Measurements from ENCODE around the gene CCDC186.
A peak's percentile ranks its signal among the peaks of the same experiment; 100 is the strongest.
"Not testable (repeated sequence)": the region's sequence is repeated elsewhere in the genome, so short reads cannot be mapped to it uniquely, and the experiment has no call there.

The CCDC186 gene

GRCh38 chr10:114172776-114173602, 1.0 kb downstream of the CCDC186 start:
- no peak for DNase-seq

GRCh38 chr10:114172216-114172615, 1.8 kb downstream of the CCDC186 start:
- no peak for DNase-seq

- no peak for DNase-seq
Observed at GRCh38 chr10:114168450-114169009, 5.5 kb downstream of the CCDC186 start.

DNA sequence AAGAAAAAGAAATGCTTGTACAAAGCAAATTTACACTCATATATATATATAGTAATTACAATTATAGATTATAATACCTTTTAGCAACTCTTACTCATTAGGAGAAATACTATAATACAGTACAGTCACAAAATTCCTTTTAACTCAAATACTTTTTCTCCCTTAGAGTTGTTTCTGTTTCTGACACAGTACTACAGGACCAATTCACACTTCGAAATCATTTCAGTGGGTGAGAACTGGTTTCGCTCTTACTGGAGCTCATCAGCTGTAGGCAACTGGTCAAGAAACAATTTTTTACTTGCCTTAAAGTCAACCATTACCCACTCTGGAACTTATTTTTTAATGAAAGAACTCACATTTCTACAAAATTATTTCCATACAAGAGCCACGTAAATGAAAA, 6.0 kb downstream of the CCDC186 start:
- no peak for DNase-seq

- DNase-seq: no peak
Observed at GRCh38 chr10:114166494-114166893, 7.5 kb downstream of the CCDC186 start.

DNA sequence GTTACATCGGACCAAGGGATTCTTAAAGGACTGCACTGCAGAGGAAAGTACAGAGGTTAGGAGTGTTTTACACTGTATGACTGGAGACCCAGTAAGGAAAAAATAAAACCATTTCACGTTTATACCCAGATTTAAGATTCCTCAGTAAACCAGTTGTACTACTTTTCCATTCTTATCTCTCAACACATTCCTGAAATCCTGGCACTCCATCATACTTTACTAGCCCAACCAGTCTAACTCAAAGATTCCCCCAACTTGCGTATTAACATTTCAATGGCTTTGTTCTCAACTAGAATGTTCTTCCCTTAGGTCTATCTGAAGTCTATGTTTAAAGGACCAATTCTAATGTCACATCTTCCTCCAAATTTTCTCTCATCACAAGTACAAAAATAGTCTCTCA, 8.0 kb downstream of the CCDC186 start:
- no peak for DNase-seq

DNA sequence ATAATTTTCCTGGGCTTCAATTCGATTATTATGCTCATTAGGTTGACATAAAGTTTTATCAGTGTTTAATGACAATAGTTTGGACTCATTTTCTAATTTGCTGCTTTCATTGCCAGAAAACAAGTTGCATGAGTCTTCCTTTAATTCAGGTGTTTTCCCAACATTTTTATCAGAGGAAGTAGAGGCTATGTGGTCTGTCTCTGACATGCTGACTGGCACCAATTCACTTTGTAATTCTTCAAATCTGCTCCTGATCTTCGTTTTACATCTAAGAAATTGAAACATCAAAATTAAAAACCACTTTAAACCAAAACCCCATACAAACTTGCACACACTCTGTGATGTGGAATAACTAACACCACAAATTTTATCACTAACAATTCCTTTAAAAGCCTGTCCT, 10.9 kb downstream of the CCDC186 start:
- DNase-seq: no peak

- DNase-seq: no peak
Observed at GRCh38 chr10:114157912-114158311, 16.1 kb downstream of the CCDC186 start.

DNA sequence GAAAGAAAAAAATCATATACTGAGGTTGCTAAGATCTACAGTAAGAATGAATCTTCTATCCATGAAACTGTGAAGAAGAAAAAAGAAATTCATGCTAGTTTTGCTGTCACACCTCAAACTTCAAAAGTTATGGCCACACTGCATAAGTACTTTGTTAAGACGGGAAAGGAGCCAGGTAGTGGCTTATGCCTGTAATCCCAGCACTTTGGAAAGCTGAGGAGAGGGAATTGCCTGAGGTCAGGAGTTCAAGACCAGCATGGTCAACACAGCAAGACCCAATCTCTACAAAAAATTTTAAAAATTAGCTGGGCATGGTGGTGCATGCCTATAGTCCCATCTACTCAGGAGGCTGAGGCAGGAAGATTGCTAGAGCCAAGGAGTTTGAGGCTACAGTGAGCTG, 22.1 kb downstream of the CCDC186 start:
- no peak for DNase-seq

- peak; percentile 83 for DNase-seq
Observed at GRCh38 chr10:114151486-114151885, 22.5 kb downstream of the CCDC186 start.

DNA sequence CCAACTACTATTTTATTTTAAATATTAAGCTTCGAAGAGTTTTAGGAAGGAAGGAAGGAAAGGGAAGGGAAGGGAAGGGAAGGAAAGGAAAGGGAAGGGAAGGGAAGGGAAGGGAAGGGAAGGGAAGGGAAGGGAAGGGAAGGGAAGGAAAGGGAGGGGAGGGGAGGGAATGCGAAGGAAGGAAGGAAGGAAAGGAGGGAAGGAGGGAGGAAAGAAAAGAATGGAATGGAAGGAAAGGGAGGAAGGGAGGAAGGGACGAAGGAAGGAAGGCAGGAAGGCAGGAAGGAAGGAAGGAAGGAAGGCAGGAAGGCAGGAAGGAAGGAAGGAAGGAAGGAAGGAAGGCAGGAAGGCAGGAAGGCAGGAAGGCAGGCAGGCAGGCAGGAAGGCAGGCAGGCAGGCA, 24.5 kb downstream of the CCDC186 start:
- not testable (repeated sequence) for DNase-seq

DNA sequence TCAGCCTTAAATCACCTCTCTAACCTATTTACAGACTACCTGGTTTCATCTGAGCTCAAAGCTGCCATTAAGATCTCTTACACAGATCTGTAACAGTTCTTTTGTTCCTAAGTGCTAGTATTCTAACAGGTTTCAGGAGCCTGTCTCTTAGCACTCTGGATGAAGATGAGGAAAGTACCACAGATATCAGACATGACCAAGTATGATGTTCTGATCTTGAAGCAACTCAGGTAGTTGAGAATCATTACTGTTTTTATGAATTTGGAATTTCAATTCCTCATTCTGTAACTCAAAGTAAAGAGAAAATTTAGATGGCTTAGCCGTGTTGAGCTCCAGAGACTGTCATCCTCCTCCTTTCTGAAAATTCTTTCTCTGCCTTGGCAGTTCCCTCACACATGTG, 30.8 kb downstream of the CCDC186 start:
- no peak for DNase-seq

- no peak for DNase-seq
Observed at GRCh38 chr10:114142018-114142417, 32.0 kb downstream of the CCDC186 start.

DNA sequence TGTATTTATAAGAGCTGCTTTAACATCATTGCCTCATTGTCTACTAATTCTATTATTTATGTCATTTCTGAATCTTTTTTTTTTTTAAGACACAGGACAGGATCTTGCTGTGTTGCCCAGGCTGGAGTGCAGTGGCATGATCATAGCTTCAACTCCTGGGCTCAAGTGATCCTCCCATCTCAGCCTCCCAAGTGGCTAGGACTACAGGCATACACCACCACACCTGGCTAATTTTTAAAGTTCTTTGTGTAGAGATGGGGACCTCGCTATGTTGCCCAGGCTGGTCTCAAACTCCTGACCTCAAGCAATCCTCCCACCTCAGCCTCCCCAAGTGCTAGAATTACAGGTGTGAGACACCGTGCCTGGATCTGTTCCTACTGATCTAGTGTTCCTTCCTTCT, 33.2 kb downstream of the CCDC186 start:
- DNase-seq: not testable (repeated sequence)

DNA sequence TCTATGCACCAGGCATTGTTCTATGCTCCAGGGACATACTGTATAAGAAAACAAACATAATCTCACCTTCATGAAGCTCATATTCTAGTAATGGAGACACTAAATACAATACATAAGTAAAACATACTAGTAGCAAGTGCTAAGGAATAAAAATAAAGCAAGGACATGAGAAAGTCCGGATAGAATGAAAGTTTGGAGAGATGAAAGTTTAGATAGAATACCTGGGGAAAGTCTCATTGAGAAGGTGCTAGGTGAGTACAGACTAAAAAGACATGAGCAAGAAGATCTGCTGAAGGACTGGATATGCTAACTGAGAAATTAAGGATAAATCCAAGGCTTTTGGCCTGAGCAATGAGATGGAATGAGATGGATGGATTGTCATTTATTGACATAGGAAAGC, 34.0 kb downstream of the CCDC186 start:
- DNase-seq: no peak

DNA sequence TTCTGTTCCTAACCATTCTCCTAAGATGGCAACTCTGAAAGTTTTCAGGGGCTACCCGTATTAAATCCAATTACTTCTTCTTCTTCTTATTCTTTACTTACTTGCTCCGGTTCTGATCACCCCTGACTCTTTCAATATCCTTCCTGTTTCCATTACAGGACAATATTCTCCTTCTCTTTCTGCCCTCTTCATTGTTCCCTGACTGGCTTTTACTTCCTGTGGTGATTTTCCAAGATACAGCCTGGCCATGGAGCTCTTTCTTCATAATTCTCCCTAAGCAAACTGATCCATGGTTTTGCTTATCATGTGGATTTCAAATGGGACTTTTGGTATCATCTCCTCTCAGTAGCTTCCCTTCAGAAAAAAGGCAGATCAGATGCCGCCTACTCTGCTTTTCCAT, 35.4 kb downstream of the CCDC186 start:
- DNase-seq: no peak

- no peak for DNase-seq
Observed at GRCh38 chr10:114135476-114135875, 38.5 kb downstream of the CCDC186 start.

GRCh38 chr10:114131094-114131493, 42.9 kb downstream of the CCDC186 start:
- DNase-seq: no peak

- DNase-seq: no peak
Observed at GRCh38 chr10:114121031-114121430, 53.0 kb downstream of the CCDC186 start.

DNA sequence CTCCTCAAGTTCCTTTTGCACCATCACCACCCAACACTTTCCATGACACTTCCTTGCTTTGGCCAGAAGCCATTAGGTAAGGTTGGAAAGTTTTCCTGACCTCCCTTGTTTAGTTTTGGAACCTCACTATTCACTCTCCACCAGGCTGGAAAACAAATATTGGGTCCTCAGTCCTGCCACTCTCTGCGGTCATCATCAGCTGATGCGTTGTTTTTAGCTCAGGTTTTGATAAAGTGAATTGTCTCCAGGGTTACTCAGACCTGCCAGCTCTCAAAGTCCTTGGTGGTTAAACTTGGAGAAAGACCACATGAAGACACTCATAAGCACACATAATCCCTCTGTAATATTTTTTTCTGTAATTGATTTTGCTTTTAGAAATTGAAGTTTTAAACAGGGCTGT, 55.5 kb downstream of the CCDC186 start:
- DNase-seq: no peak

GRCh38 chr10:114117728-114118127, 56.3 kb downstream of the CCDC186 start:
- DNase-seq: no peak

- no peak for DNase-seq
Observed at GRCh38 chr10:114115661-114116445, 58.1 kb downstream of the CCDC186 start.

DNA sequence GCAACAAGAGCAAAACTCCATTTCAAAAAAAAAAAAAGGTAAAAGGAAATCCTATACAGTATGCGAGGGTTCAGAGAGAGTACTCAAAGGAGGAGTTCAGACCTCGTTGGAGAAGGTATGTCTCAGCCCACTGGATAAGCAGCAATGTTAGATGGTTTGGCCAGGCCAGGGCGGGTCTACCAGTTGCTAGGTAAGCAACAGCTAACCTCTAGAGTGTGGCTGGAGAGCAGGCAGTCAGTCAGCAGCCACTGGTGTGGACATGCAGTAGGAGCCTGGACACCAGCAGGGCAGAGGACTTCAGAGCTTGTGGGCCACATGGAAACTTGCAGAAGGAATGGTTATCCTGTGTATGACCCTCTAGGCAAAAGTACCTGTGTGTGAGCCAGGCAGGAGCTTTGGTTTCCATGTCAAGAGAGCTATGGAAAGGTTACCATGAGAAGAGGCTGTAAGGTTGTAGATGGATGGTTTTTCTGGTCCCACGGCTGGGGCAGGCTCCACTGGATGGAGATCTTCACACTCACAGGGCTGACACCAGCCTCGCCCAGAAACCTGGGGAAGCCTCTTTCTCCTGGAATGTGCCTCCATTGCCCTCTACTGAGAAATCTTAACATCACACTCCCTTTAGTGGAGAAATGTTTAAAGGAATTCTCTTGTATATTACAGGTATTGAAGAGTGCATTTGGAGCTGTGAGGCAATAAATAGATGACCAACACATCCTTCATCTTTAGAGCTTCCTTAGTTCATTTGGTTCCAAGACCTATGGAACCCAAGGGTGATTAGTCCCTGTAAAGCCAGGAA, 63.6 kb downstream of the CCDC186 start:
- peak; percentile 3 for DNase-seq

Measured in fibroblast of upper back skin (primary cell).